Glutamatergic neuron (in vitro differentiated cells): ENCODE measurements around the gene NLRP7. TPM values are rescaled to one million over a fixed set of nuclear protein-coding genes. Genes with fewer than 3 reads are reported as not detected.

ENCODE experiments used
- DNase-seq: peaks from one replicate; pipeline ENCODE4 v3.0.0; 2022
- H3K27ac Mint-ChIP-seq: one replicate; pipeline ENCODE4 v1.8.0; 2020; ENCODE audit warnings: mild to moderate bottlenecking, mixed read lengths, inconsistent platforms; ENCODE audit not compliant: unreplicated experiment
- H3K27me3 Mint-ChIP-seq: one replicate; pipeline ENCODE4 v1.8.0; 2020; ENCODE audit warnings: mild to moderate bottlenecking, moderate library complexity, mixed read lengths, inconsistent platforms; ENCODE audit not compliant: unreplicated experiment
- H3K36me3 Mint-ChIP-seq: one replicate; pipeline ENCODE4 v1.8.0; 2020; ENCODE audit warnings: mild to moderate bottlenecking, mixed read lengths, inconsistent platforms; ENCODE audit not compliant: unreplicated experiment
- H3K4me1 Mint-ChIP-seq: one replicate; pipeline ENCODE4 v1.8.0; 2020; ENCODE audit warnings: mild to moderate bottlenecking, low read depth, mixed read lengths, inconsistent platforms; ENCODE audit not compliant: unreplicated experiment
- H3K4me3 Mint-ChIP-seq: one replicate; pipeline ENCODE4 v1.8.0; 2020; ENCODE audit warnings: mild to moderate bottlenecking, mixed read lengths, inconsistent platforms; ENCODE audit not compliant: unreplicated experiment
- H3K9me3 Mint-ChIP-seq: one replicate; pipeline ENCODE4 v1.8.0; 2020; ENCODE audit warnings: mild to moderate bottlenecking, moderate library complexity, mixed read lengths, inconsistent platforms; ENCODE audit not compliant: unreplicated experiment
- total RNA-seq: library from RNA; stranded (reverse); fragmentation: NEBNext Ultra II Directional; extraction: Animal tissue kit (Norgen Biotek cat#: 25700); gene quantifications from one replicate; pipeline ENCODE4 v1.2.1, GENCODE V29; 2021; ENCODE audit not compliant: unreplicated experiment
- TF ChIP-seq, protein P1 (sequence below): fragments of 200-600 bp; sonication (generic); IDR thresholded peaks from one replicate; pipeline ENCODE4 v1.5.0; 2021; ENCODE audit not compliant: partially characterized antibody, unreplicated experiment

Gene NLRP7
- total RNA-seq, 1 donor from 2014 or later, result not detected

DNA sequence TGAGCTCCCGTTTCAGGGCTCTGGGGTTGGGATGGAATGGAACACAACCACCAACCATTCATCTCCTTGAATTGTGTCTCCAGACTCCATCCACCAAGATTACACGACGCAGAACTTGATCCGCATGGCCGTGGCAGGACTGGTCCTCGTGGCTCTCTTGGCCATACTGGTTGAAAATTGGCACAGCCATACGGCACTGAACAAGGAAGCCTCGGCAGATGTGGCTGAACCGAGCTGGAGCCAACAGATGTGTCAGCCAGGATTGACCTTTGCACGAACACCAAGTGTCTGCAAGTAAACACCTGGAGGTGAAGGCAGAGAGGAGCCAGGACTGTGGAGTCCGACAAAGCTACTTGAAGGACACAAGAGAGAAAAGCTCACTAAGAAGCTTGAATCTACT lies 57.8 kb downstream of the NLRP7 start:
- Mint-ChIP-seq H3K4me3 (no peak overlapping the region), H3K27me3 (no peaks in the 10 kb centered on the region), H3K27ac (no peak overlapping the region), H3K36me3 (no peaks in the 10 kb centered on the region), H3K9me3 (no peaks in the 10 kb centered on the region), H3K4me1 (no peaks in the 10 kb centered on the region)
- DNase-seq, result no peak
- TF ChIP-seq, protein P1, sequence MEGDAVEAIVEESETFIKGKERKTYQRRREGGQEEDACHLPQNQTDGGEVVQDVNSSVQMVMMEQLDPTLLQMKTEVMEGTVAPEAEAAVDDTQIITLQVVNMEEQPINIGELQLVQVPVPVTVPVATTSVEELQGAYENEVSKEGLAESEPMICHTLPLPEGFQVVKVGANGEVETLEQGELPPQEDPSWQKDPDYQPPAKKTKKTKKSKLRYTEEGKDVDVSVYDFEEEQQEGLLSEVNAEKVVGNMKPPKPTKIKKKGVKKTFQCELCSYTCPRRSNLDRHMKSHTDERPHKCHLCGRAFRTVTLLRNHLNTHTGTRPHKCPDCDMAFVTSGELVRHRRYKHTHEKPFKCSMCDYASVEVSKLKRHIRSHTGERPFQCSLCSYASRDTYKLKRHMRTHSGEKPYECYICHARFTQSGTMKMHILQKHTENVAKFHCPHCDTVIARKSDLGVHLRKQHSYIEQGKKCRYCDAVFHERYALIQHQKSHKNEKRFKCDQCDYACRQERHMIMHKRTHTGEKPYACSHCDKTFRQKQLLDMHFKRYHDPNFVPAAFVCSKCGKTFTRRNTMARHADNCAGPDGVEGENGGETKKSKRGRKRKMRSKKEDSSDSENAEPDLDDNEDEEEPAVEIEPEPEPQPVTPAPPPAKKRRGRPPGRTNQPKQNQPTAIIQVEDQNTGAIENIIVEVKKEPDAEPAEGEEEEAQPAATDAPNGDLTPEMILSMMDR, result no peak

DNA sequence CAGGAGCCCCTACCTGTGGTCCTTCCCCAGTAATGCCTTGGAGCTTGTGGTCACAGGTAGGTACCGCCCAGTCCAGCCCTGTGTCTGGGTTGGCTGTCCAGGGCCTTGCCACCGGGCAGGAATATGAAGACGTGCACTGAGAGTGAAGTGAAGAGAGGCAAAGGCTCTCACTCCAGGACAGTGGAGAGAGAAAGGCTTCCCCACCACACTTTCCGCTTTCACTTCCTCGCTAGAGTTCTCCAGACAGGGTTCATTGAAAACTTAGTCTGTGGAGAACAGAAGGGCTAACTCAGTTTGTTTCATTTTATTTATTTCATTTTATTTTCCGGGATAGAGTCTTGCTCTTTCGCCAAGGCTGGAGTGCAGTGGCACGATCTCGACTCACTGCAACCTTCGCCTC lies 59.1 kb downstream of the NLRP7 start:
- Mint-ChIP-seq H3K4me1 (no peaks in the 10 kb centered on the region), H3K9me3 (no peaks in the 10 kb centered on the region), H3K27ac (no peak overlapping the region), H3K27me3 (no peaks in the 10 kb centered on the region), H3K36me3 (no peaks in the 10 kb centered on the region), H3K4me3 (no peak overlapping the region)
- no peak for DNase-seq
- TF ChIP-seq, protein P1, result no peak

DNA sequence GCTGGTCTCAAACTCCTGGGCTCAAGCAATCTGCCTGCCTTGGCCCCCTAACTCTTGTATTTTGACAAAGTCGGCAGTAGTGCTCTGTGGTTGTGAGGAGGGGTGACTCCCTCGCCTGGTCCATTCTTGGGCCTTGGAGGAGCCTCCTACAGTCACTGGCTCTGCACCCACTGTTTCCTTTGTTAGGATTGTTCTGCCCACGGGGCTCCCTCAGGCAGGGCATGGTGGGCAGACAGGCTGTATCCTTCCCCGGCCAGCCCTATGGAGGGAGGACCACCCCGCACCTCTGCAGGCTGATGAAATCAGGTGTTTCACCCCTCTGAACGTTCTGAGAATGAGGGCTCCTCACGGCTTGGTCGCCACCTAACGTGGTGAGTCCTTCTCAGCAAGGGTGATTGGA lies 64.1 kb downstream of the NLRP7 start:
- no peak overlapping the region for H3K4me3 Mint-ChIP-seq
- DNase-seq, result no peak
- H3K27ac Mint-ChIP-seq, result no peak overlapping the region
- peaks cover 2% of the 10 kb centered on the region for H3K27me3 Mint-ChIP-seq
- H3K9me3 Mint-ChIP-seq, result no peaks in the 10 kb centered on the region
- H3K36me3 Mint-ChIP-seq, result no peaks in the 10 kb centered on the region
- TF ChIP-seq, protein P1, result no peak
- H3K4me1 Mint-ChIP-seq, result no peaks in the 10 kb centered on the region

DNA sequence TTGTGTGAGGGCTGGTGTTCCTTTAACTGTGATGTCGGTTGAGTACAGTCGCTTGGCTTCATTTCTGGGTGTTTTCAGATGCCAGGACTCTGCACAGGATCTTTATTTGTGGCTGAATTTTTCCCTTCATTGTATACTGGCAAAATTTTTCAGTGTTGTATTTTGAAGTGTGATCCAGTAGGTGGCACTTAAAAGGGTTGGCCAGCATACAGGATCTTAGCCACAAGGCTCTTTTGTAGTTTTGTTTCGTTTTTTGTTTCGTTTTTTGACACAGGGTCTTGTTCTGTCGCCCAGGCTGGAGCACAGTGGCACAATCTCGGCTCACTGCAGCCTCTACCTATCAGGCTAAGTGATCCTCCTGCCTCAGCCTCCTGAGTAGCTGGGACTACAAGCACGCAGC lies 64.6 kb downstream of the NLRP7 start:
- no peak overlapping the region for H3K27ac Mint-ChIP-seq
- DNase-seq, result no peak
- TF ChIP-seq, protein P1, result no peak
- no peaks in the 10 kb centered on the region for H3K36me3 Mint-ChIP-seq
- peaks cover 2% of the 10 kb centered on the region for H3K27me3 Mint-ChIP-seq
- H3K9me3 Mint-ChIP-seq, result no peaks in the 10 kb centered on the region
- no peaks in the 10 kb centered on the region for H3K4me1 Mint-ChIP-seq
- H3K4me3 Mint-ChIP-seq, result no peak overlapping the region

DNA sequence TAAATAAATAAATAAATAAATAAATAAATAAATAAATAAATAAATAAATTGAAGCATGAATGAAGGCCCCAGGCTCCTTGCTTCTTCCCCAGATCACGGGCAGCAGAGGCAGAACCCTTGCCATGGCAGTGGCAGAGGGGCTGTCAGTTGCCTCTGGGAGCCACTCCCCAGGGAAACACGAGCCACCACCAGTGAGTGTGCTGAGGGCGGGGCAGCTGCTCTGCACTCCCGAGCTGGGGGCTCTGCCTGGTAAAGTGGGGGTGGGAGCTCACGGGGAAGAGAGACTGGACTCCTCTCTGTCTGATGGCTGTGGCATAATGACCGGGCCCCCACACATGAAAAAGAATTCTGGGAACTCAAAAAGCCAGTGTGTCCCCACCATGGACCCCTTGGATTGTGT lies 65.4 kb downstream of the NLRP7 start:
- Mint-ChIP-seq H3K4me1 (no peaks in the 10 kb centered on the region), H3K27ac (no peak overlapping the region), H3K36me3 (no peaks in the 10 kb centered on the region), H3K9me3 (no peaks in the 10 kb centered on the region), H3K4me3 (no peak overlapping the region), H3K27me3 (peaks cover 2% of the 10 kb centered on the region)
- TF ChIP-seq, protein P1, result no peak
- no peak for DNase-seq
